H9 (cell line): ENCODE measurements around the gene CFAP299. TPM values are rescaled to one million over a fixed set of nuclear protein-coding genes. Genes with fewer than 3 reads are reported as not detected.

Experiments
- DNase-seq: peaks from one replicate; pipeline ENCODE4 v3.0.0-alpha.2; 2017
- H2AFZ ChIP-seq: one replicate; pipeline ENCODE4 v1.6.1; 2013; ENCODE audit warnings: mild to moderate bottlenecking, low read length, control low read depth, moderate library complexity
- H2AK5ac ChIP-seq: 2 replicates; pipeline ENCODE4 v1.6.1; 2013; ENCODE audit warnings: low read length, control low read depth, mixed read lengths; ENCODE audit not compliant: insufficient read length
- H2BK120ac ChIP-seq: one replicate; pipeline ENCODE4 v1.6.1; 2013; ENCODE audit warnings: low read depth, mild to moderate bottlenecking, low read length, control low read depth, inconsistent platforms; ENCODE audit not compliant: poor library complexity, severe bottlenecking
- H2BK12ac ChIP-seq: 2 replicates; pipeline ENCODE4 v1.6.1; 2013; ENCODE audit warnings: low read length, control low read depth, mixed read lengths, low read depth; ENCODE audit not compliant: insufficient read length
- H2BK15ac ChIP-seq: 2 replicates; pipeline ENCODE4 v1.6.1; 2013; ENCODE audit warnings: low read depth, low read length, control low read depth
- H2BK20ac ChIP-seq: one replicate; pipeline ENCODE4 v1.6.1; 2013; ENCODE audit warnings: low read depth, mild to moderate bottlenecking, low read length, control low read depth, inconsistent platforms; ENCODE audit not compliant: poor library complexity, severe bottlenecking
- H2BK5ac ChIP-seq: 2 replicates; pipeline ENCODE4 v1.6.1; 2013; ENCODE audit warnings: low read length, control low read depth, mixed read lengths; ENCODE audit not compliant: insufficient read length
- H3K14ac ChIP-seq: 2 replicates; pipeline ENCODE4 v1.6.1; 2013; ENCODE audit warnings: low read length, control low read depth; ENCODE audit not compliant: insufficient read depth
- H3K18ac ChIP-seq: 2 replicates; pipeline ENCODE4 v1.6.1; 2013; ENCODE audit warnings: low read depth, mild to moderate bottlenecking, mixed read lengths, low read length, control low read depth; ENCODE audit not compliant: insufficient read length
- H3K23ac ChIP-seq: 2 replicates; pipeline ENCODE4 v1.6.1; 2013; ENCODE audit warnings: low read length, control low read depth, mixed read lengths, low read depth; ENCODE audit not compliant: insufficient read length
- H3K23me2 ChIP-seq: 2 replicates; pipeline ENCODE4 v1.6.1; 2013; ENCODE audit warnings: low read depth, mild to moderate bottlenecking, mixed read lengths, low read length, control low read depth; ENCODE audit not compliant: insufficient read length, poor library complexity, severe bottlenecking
- H3K27ac ChIP-seq: 2 replicates; pipeline ENCODE4 v1.5.1; 2013; ENCODE audit warnings: low read length, control low read depth, mixed read lengths, low read depth; ENCODE audit not compliant: insufficient read length
- H3K27me3 ChIP-seq: 2 replicates; pipeline ENCODE4 v1.6.1; 2013; ENCODE audit warnings: low read length, control low read depth, inconsistent platforms; ENCODE audit not compliant: insufficient read depth
- H3K4ac ChIP-seq: 2 replicates; pipeline ENCODE4 v1.6.1; 2013; ENCODE audit warnings: low read depth, mild to moderate bottlenecking, control low read depth, inconsistent platforms, low read length, moderate library complexity
- H3K4me1 ChIP-seq: 2 replicates; pipeline ENCODE4 v1.6.1; 2013; ENCODE audit warnings: low read length, control low read depth, inconsistent platforms; ENCODE audit not compliant: insufficient read depth
- H3K4me2 ChIP-seq: 2 replicates; pipeline ENCODE4 v1.6.1; 2013; ENCODE audit warnings: low read length, control low read depth, mixed read lengths; ENCODE audit not compliant: insufficient read length, insufficient read depth
- H3K56ac ChIP-seq: 2 replicates; pipeline ENCODE4 v1.6.1; 2013; ENCODE audit warnings: low read depth, mild to moderate bottlenecking, mixed read lengths, low read length, control low read depth; ENCODE audit not compliant: insufficient read length
- H3K79me1 ChIP-seq: 2 replicates; pipeline ENCODE4 v1.6.1; 2013; ENCODE audit warnings: low read depth, mild to moderate bottlenecking, moderate library complexity, low read length, control low read depth, inconsistent platforms; ENCODE audit not compliant: insufficient read depth, poor library complexity, severe bottlenecking
- H3K79me2 ChIP-seq: 2 replicates; pipeline ENCODE4 v1.6.1; 2013; ENCODE audit warnings: low read length, control low read depth, inconsistent platforms; ENCODE audit not compliant: insufficient read depth
- H3K9ac ChIP-seq: 2 replicates; pipeline ENCODE4 v1.6.1; 2013; ENCODE audit warnings: low read length, control low read depth, mixed read lengths; ENCODE audit not compliant: insufficient read length; ENCODE audit errors: extremely low read depth
- H3K9me3 ChIP-seq: one replicate; pipeline ENCODE4 v1.6.1; 2013; ENCODE audit warnings: low read depth, low read length, inconsistent platforms; ENCODE audit not compliant: control insufficient read depth
- H3T11ph ChIP-seq: one replicate; pipeline ENCODE4 v1.6.1; 2013; ENCODE audit warnings: mild to moderate bottlenecking, low read length, control low read depth, inconsistent platforms
- H4K20me1 ChIP-seq: one replicate; pipeline ENCODE4 v1.6.1; 2013; ENCODE audit not compliant: control insufficient read depth, insufficient read length, insufficient read depth
- H4K5ac ChIP-seq: 2 replicates; pipeline ENCODE4 v1.6.1; 2013; ENCODE audit warnings: low read depth, mild to moderate bottlenecking, mixed read lengths, low read length, control low read depth; ENCODE audit not compliant: insufficient read length
- H4K8ac ChIP-seq: replicated peaks from 2 replicates; pipeline ENCODE4 v1.6.1; 2013; ENCODE audit warnings: low read length, control low read depth, mixed read lengths, low read depth; ENCODE audit not compliant: insufficient read length
- H4K91ac ChIP-seq: 2 replicates; pipeline ENCODE4 v1.6.1; 2013; ENCODE audit warnings: low read depth, mild to moderate bottlenecking, moderate library complexity, mixed read lengths, low read length, control low read depth; ENCODE audit not compliant: insufficient read length
- H3K27ac Mint-ChIP-seq, 3 experiments: 2 replicates in 2 of 3; 3 replicates in 1 of 3; pipeline ENCODE4 v1.8.0; 2020 to 2021; ENCODE audit warnings: mixed read lengths in 3 of 3, mild to moderate bottlenecking in 1 of 3, moderate library complexity in 1 of 3
- H3K27me3 Mint-ChIP-seq: 2 replicates; pipeline ENCODE4 v1.8.0; 2021; ENCODE audit warnings: low read depth, mild to moderate bottlenecking, moderate library complexity, mixed read lengths
- H3K36me3 Mint-ChIP-seq, 3 experiments: 2 replicates in 2 of 3; 3 replicates in 1 of 3; pipeline ENCODE4 v1.8.0; 2020 to 2021; ENCODE audit warnings: low read depth in 3 of 3, mixed read lengths in 3 of 3; ENCODE audit not compliant: insufficient read depth in 1 of 3
- H3K4me1 Mint-ChIP-seq, 2 experiments: 2 replicates each; pipeline ENCODE4 v1.8.0; 2020; ENCODE audit warnings: mixed read lengths in 2 of 2
- H3K4me3 Mint-ChIP-seq, 2 experiments: 2 replicates in 1 of 2; 3 replicates in 1 of 2; pipeline ENCODE4 v1.8.0; 2020 to 2021; ENCODE audit warnings: mild to moderate bottlenecking in 2 of 2, mixed read lengths in 2 of 2, moderate library complexity in 1 of 2
- H3K9me3 Mint-ChIP-seq, 2 experiments: 2 replicates in 1 of 2; 3 replicates in 1 of 2; pipeline ENCODE4 v1.8.0; 2020; ENCODE audit warnings: mild to moderate bottlenecking in 2 of 2, mixed read lengths in 2 of 2, moderate library complexity in 1 of 2
- CTCF ChIP-seq: fragments of 200-600 bp; sonication (generic); conservative IDR thresholded peaks from 3 replicates; pipeline ENCODE4 v1.8.0; 2021; ENCODE audit warnings: antibody characterized with exemption, mild to moderate bottlenecking
- WGBS: extraction: QIAGEN DNeasy Blood & Tissue Kit; methylation state at CpG from one replicate; pipeline ENCODE4 v1.1.7; 2013; ENCODE audit warnings: missing lambda C conversion rate, low lambda C conversion rate, mixed read lengths; ENCODE audit not compliant: insufficient read length; ENCODE audit errors: extremely low coverage; 5-methylcytosine and 5-hydroxymethylcytosine counted together
- total RNA-seq: library from RNA; stranded (reverse); gene quantifications from 2 replicates; pipeline ENCODE4 v1.2.1, GENCODE V29; 2021

CFAP299 gene
- total RNA-seq, 1 experiment from 2014 or later: not detected

GRCh38 chr4:80308466-80308822 lies 27.1 kb upstream of the CFAP299 start:
- Histone ChIP-seq H3K9ac (no peak overlapping the region), H2BK120ac (no peak overlapping the region), H3K27me3 (no peaks in the 10 kb centered on the region), H2AK5ac (no peak overlapping the region), H4K8ac (no peak overlapping the region), H4K5ac (no peak overlapping the region), H3K9me3 (no peaks in the 10 kb centered on the region), H3K4me1 (peaks cover 2% of the 10 kb centered on the region; the same call in 1 of the 2 replicates), H4K91ac (no peak overlapping the region), H3K79me1 (no peaks in the 10 kb centered on the region), H3K4ac (no peak overlapping the region), H4K20me1 (no peaks in the 10 kb centered on the region), H3K14ac (no peak overlapping the region), H2BK12ac (no peak overlapping the region), H3K79me2 (no peaks in the 10 kb centered on the region), H3K27ac (no peak overlapping the region), H3K56ac (no peak overlapping the region), H3K4me2 (no peak overlapping the region), H2BK20ac (no peak overlapping the region), H3K23ac (no peak overlapping the region), H3T11ph (no peak overlapping the region), H3K23me2 (no peaks in the 10 kb centered on the region), H2BK15ac (no peak overlapping the region), H3K18ac (no peak overlapping the region), H2AFZ (no peak overlapping the region), H2BK5ac (no peak overlapping the region)
- Mint-ChIP-seq H3K27ac (no peak overlapping the region), H3K36me3 (peaks cover 0 to 4% (median 0%) of the 10 kb centered on the region in 3 experiments; a peak in 1 of 7 replicates), H3K9me3 (peaks cover 0 to 2% of the 10 kb centered on the region in 2 experiments; a peak in 1 of 5 replicates), H3K27me3 (no peaks in the 10 kb centered on the region; the same call in none of the 2 replicates), H3K4me1 (peaks cover 29 to 31% of the 10 kb centered on the region in 2 experiments), H3K4me3 (no peak overlapping the region)
- DNase-seq: no peak
- no peak for TF ChIP-seq CTCF
- WGBS: no CpG with 5 or more reads among the region's 4 CpGs
